GM21526 (cell line): ENCODE results near the gene CFAP99.

ENCODE experiments used
- ATAC-seq: cut with Tn5 transposase; IDR thresholded peaks from one replicate; pipeline ENCODE4 v1.9.1; 2021; ENCODE audit warnings: moderate library complexity; ENCODE audit not compliant: unreplicated experiment, low FRiP score

The CFAP99 gene

DNA sequence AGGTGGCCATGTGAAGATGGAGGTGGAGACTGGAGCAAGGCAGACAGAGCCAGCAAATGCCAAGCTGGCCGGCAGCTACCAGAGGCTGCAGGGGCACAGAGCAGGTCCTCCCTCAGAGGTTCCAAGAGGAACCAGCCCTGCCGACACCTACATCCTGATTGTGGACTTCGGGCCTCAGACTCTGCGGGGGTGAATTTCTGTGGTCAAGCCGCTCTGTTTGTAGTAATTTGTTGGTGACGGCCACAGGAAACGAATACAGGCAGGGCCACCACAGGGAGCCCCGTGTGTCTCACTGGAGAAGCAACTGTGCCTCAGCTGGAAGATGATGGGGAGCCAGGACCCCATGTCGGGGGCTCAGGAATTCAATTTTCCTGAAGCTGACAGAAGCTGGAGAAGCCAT is 28.6 kb upstream of the CFAP99 start:
- no peak for ATAC-seq

DNA sequence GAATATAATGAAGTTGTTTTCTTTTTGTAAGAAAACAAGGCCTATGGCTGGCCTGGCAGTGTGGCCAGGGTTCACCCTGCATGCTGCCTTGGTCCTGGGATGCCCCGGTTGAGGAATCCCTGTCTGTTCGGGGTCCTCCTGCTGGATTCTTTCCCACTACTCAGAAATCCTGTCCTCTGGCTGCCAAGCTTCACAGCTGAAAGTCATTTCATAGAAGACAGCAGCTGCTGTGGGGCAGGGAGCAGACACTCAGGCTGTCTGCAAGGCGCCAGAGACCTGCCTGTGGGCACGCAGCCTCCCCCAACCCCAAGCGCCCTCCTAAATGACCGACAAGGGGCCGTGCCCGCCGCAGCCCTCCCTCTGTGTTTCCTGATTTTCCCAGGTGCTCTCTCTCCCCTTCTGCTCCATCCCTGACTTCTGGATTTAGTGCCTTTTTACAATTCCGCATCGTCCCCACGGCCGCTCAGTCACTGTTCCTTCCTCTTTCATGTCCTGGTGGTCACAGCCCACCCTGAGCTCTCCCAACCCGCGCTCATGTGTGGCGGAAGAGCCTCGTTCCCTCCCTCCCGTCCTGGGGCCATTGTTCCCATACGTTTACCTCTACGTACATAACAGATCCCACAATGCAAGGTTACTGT is 27.9 kb upstream of the CFAP99 start:
- no peak for ATAC-seq

DNA sequence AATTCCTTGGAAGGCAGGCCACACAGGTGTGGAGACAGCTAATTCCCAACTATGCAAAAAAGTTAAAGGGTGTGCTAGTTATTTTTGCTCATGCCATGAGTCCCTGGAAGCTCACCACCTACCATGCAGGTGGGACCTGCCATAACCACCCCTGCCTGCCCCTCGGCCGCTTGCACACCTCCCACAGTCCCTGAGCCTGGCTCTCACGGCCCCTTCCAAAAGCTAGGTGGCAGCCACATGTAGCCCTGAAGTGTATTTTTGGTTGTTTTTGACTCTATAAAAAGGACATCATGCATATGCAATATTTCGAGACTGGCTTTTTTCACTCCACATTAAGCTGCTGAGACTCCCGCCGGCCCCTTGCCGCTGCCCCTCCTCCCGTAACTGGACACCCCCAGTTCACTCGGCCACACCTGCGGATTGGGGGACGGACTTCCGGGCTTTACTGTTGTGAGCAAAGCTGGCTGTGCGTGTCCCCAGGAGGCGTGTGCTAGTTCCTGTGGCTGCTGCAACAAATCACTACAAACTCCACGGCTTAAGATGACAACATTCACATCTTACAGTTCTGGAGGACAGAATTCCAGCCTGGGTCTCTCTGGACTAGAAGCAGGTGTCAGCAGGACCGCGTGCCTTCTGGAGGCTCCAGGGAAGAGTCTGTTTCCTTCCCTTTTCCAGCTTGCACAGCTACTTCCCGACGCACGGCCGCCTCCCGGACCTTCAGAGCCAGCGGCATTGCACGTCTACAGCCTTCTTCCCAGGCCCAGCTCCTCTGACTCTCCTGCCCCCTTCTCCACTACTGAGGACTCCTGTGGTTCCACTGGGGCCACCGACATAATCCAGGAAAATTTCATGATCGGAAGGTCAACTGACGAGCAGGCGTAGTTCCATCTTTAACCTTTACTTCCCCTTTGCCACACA is 25.1 kb upstream of the CFAP99 start:
- ATAC-seq = no peak

DNA sequence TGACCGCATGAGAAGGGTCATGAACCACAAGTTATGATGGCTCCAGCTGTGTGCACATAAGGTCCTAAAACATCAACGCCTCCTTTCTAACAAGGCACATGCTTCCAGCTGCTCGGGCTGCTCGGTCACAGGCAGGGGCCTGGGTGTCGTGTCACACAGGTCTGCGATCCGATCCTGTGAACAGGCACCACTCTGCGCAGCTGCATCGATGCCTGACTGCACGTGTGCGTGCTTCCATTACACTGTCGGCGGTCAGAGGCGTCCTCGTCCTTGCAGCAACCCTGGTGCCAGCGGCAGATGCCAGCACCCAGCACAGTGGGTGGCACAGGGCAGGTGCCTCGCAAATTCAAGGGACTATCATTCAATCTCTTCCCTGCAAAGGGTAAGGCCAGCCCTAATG is 24.2 kb upstream of the CFAP99 start:
- no peak for ATAC-seq

DNA sequence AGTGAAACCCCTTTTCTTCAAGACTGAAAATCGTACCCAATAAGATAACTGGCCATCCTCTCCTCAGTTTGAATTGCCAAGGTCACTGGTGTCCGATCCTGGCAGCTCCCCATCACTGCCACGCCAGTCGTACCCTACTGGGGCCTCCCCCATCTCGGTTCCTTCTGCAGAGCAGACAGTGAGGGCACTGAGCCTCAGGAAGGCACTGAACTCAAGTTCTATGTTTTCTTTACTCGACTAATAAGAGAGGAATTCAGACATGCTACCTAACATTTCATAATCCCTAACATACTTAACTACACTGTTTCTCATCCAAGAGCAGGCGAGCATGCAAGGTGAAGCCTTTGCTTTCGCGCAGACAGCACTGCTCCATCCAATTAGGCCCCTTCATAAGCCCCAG is 23.7 kb upstream of the CFAP99 start:
- ATAC-seq = no peak

DNA sequence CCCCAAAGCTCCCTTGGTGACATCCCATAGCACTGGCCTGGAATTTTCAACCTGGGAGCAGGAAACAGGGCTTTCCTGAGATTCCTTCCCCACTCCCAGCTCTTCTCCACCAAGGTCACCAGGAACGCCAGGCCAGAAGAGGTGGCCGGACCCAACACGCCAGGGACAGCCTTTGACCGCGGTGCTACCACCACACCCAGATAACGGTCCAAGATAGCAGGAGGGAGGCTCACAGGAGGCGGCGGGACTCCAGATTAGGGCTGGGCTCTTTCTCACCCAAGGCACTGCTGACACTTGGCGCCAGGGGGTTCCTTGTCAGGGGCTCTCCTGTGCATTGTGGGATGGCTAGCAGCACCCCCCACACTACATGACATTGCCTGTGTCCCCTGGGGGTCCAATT is 23.2 kb upstream of the CFAP99 start:
- ATAC-seq = no peak

DNA sequence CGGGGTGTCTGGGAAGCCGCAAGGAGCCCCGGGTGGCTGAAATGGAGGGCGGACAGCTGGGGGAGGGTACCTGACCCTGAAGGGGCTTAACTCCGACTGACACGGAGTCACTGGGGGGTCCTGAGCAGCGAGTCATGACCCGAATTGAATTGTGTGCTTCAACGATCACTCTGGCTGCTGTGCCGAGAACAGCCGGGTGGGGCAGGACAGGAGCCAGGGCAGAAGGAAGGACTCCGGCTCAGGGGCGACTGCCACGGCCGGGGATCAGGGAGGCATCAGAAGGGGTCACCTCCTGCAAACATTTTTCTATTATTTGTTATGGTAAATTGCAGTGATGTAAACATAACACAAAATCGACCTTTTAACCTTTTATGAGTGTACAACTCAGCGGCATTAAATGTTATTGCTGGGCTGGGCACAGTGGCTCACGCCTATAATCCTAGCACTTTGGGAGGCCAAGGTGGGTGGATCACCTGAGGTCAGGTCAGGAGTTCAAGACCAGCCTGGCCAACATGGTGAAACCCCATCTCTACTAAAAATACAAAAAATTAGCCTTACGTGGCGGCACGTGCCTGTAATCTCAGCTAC is 21.9 kb upstream of the CFAP99 start:
- ATAC-seq = no peak

DNA sequence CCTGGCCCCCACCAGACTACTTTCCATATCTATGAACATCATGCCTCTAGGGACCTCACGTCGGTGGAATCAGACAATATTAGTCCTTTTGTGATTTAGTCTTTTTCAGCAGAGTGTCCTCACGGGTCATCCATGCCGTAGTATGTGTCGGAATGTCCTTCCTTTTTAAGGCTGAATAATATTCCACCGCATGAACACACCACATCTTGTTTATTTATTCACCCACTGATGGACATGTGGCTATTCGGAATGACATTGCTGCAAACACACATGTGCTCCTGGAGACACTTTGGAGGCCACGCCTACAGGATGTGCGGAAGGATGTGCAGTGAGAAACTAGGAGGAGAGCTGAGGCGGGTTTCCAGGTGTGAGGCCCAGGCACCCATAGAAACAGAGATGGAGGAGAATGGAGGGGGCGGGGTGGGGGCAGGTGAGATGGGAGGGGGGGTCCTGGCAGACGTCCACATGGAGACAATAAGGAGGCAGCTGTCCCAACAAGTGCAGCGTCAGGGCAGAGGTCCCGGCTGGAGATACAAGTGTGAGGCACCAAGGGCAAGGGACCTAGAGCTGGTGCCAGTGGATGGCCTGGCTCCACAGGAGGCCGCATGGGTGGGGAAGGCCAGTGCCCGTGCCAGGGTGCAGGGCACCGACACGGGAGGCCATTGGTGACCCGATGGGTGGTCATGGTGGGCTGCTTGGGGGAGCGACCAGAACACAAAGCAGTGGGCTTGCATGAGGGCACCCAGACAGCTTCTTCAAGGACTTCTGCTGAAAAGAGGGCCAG is 21.0 kb upstream of the CFAP99 start:
- ATAC-seq = no peak

DNA sequence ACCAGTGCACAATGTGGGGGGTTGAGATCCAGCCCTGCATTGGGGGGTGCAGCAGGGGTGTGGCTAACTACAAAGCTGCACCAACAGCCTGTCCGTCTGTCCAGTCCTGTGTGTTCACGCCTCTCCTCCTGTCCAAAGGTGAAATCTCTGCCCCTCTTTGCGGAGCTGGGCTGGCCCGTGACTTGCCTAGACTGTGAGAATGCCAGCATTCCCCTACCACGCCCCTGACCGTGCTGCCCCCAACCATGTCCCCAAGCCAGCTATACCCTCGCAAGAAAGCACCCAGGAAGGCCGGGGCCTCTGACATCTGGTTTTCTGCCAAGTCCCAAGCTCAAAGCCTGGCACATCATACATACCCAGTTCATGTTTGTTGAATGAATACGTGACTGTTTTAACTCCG is 19.5 kb upstream of the CFAP99 start:
- ATAC-seq = no peak

DNA sequence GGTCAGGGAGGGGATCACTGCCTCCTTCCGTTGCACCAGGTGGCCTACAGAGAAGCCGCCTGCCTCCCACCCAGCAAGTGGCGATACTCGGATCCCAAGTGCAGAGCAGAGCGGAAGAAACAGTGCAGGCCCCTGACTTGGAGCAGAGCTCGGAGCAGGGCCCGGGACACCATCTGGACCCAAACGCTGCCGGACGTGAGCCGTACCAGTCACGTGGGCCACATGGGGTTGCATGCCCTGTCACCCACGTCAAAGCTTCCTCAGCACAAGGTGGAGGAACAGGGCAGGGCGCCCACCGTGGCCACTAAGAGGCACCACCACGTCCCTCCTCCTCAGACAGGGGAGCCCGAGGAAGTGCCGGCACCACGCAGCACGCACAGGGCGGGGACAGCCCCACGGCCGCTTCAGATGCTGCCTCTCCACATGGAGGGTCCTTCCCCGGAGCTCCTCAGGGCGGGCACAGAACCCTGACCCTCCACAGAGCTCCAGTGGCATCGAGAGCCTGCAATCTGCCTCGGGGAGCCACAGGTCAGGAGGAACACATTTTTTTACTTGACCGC is 19.0 kb upstream of the CFAP99 start:
- ATAC-seq = no peak

DNA sequence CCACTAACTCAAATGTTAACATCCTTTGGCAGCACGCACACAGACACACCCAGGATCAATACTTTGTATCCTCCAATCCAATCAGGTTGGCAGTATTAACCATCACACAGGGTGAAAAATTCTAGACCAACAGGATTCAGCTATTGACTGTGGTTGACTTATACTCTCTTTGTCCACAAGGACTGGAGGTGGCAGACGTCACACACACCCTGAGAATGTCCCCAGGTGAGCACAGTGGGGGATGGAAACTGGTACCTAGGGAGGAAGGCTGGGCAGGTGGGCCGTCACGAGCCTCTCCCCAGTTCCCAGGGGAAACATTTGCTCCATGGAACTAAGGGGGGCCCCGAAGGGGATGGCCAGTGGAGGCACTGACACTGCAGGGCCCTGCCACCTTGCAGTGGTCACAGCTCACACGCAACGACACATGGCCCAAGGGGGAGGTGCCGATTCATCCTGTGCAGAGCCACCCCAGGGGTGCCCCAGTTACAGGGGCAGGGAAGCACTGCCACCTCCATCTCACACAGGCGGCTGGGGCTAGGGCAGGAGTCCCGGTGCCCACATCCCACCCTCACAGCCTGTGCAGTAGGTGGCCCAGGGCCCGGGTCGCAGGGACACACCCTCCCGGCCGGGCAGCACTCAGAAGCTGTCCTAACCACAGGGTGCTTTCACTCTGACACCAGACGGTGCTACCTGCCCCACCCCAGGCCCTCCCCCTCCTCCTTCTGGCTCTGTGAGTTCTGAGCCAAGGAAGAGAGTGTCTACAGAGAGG is 17.7 kb upstream of the CFAP99 start:
- no peak for ATAC-seq

DNA sequence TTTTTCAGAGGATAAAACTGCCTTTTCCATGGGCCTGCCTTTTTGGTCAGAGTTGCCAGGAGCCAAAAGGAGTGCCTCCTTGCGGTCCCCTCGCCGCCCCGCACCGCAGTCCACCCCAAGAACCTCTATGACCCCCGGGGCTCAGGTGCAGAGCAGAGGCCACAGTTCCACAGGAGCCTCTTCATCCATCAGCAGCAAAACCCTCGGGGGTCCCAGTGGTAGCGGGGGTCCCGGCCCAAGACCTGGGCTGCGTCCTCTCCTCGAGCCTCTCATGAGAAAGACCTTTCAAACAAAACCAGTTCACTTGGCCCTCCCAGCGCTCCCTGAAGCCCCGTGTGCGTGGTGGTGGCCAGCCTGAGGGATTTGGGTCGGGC is 17.2 kb upstream of the CFAP99 start:
- ATAC-seq = no peak

DNA sequence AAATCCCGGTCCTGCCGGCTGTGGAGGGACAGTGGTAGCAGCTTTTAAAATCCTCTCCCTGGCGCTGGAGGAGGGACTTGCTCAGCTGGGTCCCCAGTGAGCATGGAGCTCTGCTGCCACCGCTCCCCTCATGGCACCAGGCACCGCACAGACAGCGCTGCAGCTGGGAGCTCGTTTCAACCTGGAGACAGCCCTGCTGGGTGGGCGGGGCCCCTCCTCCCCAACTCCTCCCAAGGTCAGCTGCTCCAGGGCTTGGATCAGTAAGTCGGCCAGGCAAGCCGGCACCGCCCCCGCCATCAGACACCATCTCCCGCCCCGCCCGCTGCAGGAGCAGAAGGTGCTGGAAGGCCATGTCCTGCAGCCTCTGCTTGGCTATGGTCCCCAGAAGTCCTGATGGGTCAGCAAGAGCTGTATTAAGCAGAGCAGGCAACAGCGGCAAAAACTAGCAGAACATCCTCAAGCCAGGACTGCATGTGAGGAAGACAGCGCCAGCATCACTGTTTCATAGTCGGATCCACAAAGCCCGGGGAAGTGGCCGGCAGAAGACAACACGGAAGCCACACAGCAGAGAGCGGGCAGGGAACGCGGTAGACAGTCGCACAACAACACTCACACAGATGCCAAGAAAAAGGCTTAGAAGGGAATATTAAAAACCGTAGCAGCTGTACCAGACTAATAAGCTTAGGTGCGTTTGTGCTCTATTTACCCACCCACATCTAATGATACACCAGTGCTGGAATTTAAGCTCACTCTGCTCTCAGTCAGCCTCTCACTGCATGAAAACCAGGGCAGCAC is 16.5 kb upstream of the CFAP99 start:
- no peak for ATAC-seq

DNA sequence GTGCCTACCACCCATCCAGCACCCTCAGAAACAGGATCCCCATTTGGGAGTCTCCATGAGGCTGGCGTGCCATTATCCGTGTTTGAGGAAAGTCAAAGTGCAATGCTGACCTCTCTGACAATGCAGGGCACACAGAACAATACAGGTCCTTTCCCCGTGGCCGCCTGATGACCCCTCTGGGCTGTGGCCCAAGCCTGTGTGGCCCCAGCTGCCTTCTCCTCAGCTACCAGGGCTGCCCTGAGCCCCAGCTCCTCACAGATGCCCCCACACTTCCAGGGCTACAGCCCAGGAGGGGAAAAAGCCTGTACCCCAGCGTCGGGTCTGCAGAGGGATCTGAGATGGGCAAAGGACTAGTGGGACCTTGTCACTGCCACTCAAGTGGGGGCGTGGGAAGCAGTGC is 15.8 kb upstream of the CFAP99 start:
- no peak for ATAC-seq

DNA sequence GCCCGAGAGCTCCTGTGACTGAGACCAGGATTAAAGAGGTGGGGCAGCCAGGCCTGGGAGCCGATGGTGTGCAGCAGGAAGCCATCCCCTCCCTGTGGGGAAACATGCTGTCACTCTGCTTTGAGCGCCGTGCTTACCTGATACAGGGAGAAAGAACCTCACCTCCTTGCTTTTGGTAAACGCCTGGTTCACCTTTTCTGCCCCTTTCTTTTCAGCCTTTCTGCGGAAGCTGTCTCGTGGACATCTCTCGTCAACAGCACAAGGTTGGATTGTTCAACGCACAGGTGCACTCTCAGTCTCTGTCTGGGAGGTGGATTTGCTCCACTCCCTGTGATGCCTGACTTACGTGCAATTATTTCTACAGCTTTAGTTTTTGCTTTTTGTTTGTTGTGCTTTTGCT is 12.3 kb upstream of the CFAP99 start:
- no peak for ATAC-seq

DNA sequence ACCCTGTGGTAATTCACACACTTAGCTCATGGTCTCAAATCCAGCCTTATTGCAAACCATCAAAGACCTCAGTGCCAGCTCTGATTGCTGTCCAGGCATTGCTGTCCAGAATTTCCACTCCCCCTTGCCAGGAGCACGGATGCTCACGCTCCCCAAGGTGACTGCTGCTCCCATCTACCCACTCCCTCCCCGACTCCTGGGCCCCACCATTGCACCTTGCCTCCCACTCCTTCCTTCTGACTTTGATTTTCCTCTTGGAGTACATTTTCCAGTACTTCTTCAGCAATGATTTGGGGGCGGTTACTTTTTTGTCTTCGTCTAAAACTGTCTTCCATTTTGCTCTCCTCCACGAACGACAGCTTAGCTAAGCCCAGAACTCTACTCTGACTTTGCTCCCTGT is 11.8 kb upstream of the CFAP99 start:
- ATAC-seq = no peak

DNA sequence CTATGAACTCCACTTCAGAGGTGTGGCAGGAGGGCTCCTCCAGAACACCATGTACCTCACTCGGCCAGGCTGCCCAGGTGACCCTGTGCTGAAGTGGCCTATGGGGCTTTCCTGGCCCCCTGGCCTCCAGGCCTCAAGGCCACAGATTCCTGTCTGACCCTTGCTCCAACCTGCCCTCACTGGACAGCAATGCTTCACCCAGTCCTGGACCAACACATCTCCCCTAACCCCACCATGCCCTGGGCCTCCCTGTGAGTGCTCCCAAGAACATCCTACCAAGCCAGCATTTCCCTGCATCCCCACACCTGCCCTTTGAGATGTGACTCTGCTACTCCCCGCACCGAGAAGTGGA is 10.8 kb upstream of the CFAP99 start:
- no peak for ATAC-seq

DNA sequence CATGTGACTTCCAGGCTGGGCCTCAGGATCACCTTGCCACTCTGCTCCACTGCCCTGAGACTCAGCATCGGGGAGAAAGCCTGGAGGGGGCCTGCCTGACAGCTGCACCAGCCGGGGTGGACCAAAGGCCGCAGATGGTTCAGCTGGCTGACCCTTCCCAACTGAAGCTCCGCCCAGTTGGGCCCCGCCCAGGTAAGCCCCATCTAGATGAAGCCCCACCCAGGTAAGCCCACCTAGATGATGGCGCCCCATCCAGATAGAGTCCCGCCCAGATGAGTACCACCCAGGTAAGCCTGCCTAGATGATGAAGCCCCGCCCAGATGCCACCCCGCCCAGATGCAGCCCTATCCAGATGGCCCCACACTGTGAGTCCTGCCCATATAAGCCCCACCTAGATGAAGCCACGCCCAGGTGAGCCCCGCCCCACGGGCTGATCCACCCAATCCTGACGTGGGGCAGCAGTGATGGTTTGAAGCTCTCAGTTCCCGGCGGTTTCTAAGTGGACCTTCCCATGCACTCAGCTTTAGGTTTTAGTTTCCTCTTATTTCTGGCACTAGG is 10.3 kb upstream of the CFAP99 start:
- ATAC-seq = no peak

DNA sequence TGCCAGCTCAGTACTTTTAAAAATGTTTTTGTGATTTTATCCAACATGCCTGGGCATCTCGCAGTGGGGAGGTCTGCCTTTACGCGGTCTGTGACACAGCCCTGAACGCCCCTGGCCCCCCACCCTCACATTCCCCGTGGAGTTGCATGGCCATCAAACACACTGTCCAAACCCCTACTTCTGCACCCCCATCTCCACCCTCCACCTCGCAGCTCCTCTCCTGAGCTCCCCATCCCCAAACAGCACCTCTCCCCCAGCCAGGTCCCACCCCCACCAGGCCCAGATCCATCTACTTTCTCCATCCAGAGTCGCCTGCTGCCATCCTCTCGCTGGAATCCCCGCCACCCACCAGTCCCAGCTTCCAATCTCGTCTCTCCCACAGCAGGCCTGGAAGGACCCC is 9.8 kb upstream of the CFAP99 start:
- ATAC-seq = no peak
